Stimulated activated naive CD4-positive, alpha-beta T cell treated with Interleukin-2 at 50 U/mL for 16 hours (primary cell): ENCODE data around the gene RIC1.
"Not testable (repeated sequence)": the region's sequence is repeated elsewhere in the genome, so short reads cannot be mapped to it uniquely, and the experiment has no call there.

Source experiments
- DNase-seq: peaks from one replicate; lab custom pipeline; 2025; lab: John Stamatoyannopoulos, UW

Gene RIC1

GRCh38 chr9:5667391-5667790 is 38.5 kb downstream of the RIC1 start:
- DNase-seq = no peak

GRCh38 chr9:5670079-5670478 is 41.2 kb downstream of the RIC1 start:
- DNase-seq = no peak

- no peak for DNase-seq
Observed at GRCh38 chr9:5671711-5672353, 42.9 kb downstream of the RIC1 start.

GRCh38 chr9:5675046-5675445 is 46.1 kb downstream of the RIC1 start:
- not testable (repeated sequence) for DNase-seq

- DNase-seq = not testable (repeated sequence)
Observed at GRCh38 chr9:5683591-5683990, 54.7 kb downstream of the RIC1 start.

- no peak for DNase-seq
Observed at GRCh38 chr9:5684101-5684500, 55.2 kb downstream of the RIC1 start.

- no peak for DNase-seq
Observed at GRCh38 chr9:5688109-5688508, 59.2 kb downstream of the RIC1 start.

GRCh38 chr9:5690278-5690677 is 61.4 kb downstream of the RIC1 start:
- DNase-seq = no peak

GRCh38 chr9:5695860-5696259 is 67.0 kb downstream of the RIC1 start:
- no peak for DNase-seq

GRCh38 chr9:5696884-5697283 is 68.0 kb downstream of the RIC1 start:
- no peak for DNase-seq

GRCh38 chr9:5698004-5698403 is 69.1 kb downstream of the RIC1 start:
- no peak for DNase-seq

GRCh38 chr9:5698810-5699556 is 70.1 kb downstream of the RIC1 start:
- DNase-seq = no peak

GRCh38 chr9:5708414-5708813 is 79.5 kb downstream of the RIC1 start:
- DNase-seq = no peak

- no peak for DNase-seq
Observed at GRCh38 chr9:5712651-5713390, 83.9 kb downstream of the RIC1 start.

- DNase-seq = no peak
Observed at GRCh38 chr9:5714501-5715401, 85.8 kb downstream of the RIC1 start.

- no peak for DNase-seq
Observed at GRCh38 chr9:5715548-5716127, 86.7 kb downstream of the RIC1 start.

- DNase-seq = not testable (repeated sequence)
Observed at GRCh38 chr9:5717434-5717833, 88.5 kb downstream of the RIC1 start.

- DNase-seq = no peak
Observed at GRCh38 chr9:5718296-5719032, 89.6 kb downstream of the RIC1 start.

GRCh38 chr9:5719100-5719926 is 90.4 kb downstream of the RIC1 start:
- DNase-seq = no peak

- no peak for DNase-seq
Observed at GRCh38 chr9:5720151-5720550, 91.2 kb downstream of the RIC1 start.
